Activated T-cell treated with anti-CD3 and anti-CD28 coated beads for 24 hours (primary cell): ENCODE data around the gene ADGRG3.

Experiments used
- DNase-seq: peaks from one replicate; pipeline ENCODE4 v3.0.0-alpha.2; 2020; ENCODE audit warnings: low read depth

The ADGRG3 gene

GRCh38 chr16:57630931-57631845 lies 36.9 kb upstream of the ADGRG3 start:
- no peak for DNase-seq

DNA sequence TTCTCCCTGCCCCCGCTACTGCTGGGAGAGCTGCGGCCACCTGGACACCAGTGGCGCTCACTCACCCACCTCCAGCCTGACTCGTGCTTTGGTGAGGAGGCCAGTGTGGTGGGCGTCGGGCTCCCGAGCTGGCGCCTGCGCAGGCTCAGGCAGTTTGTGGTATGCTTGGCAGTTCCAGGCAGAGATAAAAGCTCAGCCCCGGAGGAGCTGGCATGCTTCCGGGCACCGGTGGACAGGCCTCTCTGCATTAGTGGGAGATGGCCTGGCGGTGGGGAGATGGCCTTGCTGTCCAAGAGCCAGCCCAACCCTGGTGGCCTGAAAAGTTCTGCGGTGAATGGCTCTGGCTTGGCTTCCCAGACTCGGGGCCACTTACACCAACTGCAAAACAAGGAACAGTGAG lies 35.5 kb upstream of the ADGRG3 start:
- no peak for DNase-seq

- DNase-seq, result no peak
Measured at GRCh38 chr16:57633383-57634064, 34.6 kb upstream of the ADGRG3 start.

- no peak for DNase-seq
Measured at GRCh38 chr16:57634171-57634570, 33.9 kb upstream of the ADGRG3 start.

DNA sequence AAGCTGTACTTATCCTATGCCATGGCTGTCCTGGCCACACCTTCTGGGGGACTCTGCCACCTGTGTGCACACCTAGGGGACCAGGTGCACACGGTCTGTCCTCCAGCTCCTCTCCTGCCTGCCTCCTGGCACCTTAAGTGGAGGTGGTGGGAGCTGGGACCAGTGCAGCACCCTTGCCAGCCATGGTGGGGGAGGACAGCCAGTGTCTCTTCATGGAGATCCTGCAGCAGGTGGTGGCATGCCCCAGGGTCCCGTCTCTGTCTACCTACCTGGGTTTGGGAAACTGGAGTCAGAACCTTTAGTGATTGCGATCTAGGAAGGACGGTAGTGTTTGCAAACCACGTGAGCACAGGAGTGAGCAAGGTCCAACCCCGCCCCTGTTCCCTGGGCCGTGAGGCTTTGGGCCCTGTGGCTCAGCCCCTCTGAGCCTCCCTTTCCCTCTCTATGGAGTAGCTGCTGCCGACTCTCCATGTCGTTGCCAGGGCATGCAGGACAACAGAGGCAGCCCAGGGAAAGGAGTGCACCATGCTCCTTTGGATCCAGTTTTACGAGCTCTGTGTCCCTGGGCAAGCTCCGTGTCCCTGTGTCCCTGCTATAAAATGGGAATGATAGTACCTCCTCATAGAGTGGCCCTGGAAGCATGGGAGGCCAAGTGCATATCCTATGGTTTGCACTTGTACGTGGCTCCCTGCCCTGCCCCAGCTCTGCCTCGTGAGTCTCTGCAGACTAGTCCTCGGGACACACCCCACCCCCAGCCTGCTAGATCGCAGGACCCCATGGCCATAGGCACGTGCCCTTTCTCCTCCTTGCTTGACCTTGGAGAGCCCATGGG lies 32.6 kb upstream of the ADGRG3 start:
- no peak for DNase-seq

DNA sequence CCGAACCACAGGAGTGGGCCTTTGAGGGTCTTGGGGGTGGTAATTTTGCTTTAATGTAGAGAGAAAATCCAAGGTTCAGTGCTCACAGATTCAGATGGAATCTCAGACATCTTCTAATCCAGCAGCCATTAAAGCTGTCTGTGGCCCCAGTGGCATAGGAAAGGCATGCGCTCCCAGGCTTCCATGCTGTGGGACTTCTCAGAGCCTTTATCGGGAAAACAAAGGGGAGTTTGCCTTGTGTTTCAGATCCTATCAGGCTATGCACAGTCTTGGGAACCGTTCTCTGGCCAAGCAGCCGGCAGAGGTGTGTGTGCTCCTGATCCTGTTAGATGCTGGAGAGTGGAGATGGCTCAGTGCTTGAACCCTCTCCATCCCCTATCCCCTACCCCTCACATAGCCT lies 31.9 kb upstream of the ADGRG3 start:
- no peak for DNase-seq

DNA sequence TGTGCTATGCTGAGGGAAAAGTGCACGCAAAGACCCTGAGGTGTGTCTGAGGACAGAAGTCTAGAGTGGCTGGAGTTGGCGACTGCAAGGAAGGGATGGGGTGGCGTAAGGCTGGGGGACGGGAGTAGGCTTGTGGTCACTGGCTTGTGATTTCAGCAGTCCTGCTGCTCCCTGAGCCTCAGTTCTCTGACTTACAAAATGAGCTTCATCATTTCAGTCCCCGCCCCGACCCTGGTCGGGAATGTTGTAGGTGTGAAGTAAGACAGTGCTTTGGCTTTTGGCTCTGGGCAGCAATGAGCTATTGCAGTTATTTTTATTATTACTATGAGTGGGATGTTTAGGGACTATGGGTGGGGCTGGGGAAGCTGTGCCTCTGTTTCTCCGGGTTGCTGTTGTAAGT lies 31.1 kb upstream of the ADGRG3 start:
- no peak for DNase-seq

DNA sequence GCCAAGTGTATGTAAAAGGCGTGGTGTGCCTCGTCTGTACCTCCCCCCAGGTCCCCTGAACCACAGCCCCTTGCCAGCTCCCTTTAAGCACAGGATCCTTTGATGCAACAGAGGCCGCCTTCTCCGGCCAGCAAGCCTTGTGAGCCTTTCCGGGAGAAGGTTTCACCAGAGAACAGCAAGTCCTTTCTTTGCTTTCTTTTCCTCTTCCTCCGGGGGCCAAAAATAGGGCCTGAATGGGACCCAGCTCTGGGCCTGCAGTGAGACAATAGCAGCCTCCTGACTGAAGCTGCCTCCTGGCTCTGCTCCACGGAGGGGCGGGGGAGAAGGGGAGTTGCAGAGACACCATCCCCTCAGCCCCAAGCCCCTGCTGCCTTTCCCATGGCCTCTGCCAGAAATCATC lies 30.7 kb upstream of the ADGRG3 start:
- DNase-seq, result no peak

- no peak for DNase-seq
Measured at GRCh38 chr16:57637965-57638364, 30.1 kb upstream of the ADGRG3 start.

DNA sequence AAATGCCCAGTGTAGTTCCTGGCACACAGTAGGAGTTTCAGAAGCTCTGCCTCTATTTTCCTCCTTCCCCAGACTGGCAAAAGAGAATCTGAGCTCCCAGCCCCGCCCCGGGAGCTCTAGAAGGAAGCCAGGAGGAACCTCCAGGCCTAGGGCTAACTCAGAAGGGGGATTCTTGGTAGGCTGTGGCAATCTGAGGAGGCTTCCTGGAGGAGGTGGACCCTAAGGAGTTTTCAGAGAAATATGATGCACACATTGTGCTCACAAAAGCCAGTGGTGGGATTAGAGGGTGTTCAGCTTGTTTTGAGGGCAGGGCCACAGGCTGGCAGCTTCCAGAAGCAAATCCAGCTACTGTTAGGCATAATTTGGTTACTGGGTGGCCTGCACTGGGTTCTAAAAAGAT lies 29.7 kb upstream of the ADGRG3 start:
- no peak for DNase-seq

DNA sequence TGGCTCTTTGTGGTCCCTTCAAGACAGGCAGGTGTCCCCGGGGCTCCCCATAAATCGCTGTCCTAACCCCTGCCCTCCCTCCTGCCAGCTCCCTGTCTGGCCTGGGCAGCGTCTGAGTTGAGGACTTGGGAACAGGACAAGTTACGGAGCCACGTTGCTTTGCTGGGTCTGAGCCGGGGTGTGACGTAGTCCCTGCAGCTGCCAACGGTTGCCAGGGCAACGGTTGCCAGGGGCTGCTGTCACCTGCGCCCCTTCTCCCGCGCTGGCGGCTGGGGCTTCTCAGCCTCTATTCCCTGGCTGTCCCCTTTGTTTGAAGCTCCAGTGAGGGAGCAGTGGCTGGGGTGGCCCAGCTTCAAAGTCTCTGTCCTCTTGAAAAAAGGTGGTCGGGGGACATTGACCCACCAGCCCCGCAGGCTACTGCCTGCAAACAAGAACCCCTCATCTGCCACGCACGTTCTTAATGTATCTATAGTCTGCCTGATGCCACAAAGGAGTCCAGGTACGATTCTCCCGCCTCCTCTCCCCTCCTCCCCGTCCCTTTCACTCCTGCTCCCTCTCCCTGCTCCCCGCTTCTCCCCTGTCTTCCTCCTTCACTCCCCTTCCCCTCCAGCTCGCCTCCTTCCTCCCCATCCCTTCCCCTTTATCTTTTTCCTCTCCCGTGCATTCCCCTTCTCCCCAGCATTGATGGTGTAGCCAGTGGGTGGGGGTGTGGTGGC lies 28.8 kb upstream of the ADGRG3 start:
- no peak for DNase-seq

- no peak for DNase-seq
Measured at GRCh38 chr16:57640185-57640584, 27.9 kb upstream of the ADGRG3 start.

GRCh38 chr16:57640612-57641011 lies 27.5 kb upstream of the ADGRG3 start:
- no peak for DNase-seq

GRCh38 chr16:57642160-57643135 lies 25.7 kb upstream of the ADGRG3 start:
- DNase-seq, result no peak

- no peak for DNase-seq
Measured at GRCh38 chr16:57643147-57643874, 24.8 kb upstream of the ADGRG3 start.

- DNase-seq, result no peak
Measured at GRCh38 chr16:57643910-57644309, 24.2 kb upstream of the ADGRG3 start.

DNA sequence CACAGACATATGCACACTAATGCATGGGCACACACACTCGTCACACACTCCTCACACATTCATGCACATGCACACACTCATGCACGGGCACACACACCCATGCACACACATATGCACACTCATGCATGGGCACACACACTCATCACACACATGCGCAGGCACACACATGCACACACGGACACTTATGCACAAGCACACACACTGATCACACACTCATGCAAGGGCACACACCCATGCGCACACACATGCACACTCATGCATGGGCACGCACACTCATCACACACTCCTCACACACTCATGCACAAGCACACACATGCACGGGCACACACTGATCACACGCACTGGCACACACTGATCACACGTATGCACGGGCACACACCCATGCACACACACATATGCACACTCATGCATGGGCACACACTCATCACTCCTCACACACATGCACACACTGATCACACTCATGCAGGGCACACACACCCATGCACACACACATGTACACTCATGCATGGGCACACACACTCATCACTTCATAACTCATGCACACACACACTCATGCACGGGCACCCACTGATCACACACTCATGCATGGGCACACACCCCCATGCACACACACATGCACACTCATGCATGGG lies 23.6 kb upstream of the ADGRG3 start:
- no peak for DNase-seq

DNA sequence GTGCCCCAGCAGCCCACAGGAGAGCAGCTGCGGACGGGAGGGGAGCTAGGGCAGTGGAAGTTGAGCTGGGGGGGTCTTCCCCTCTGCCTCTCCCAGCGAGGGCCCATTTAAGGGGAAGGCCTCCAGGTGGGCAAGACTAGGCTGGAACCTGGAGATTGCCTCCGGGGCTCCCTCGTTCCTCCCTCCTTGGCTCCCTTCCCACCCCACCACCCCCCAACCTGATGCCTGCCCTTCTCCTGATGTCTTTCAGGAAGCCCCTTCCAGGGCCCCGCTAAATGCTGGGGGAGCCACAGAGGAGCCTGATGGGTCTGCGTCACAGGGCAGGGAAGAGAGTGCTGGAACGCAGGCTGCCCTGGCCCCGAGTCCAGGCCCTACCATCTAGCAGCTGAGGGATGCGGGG lies 22.9 kb upstream of the ADGRG3 start:
- DNase-seq, result no peak

GRCh38 chr16:57645691-57646387 lies 22.3 kb upstream of the ADGRG3 start:
- no peak for DNase-seq
